ENCODE data around the gene HSPBP1. TPM values are rescaled to one million over a fixed set of nuclear protein-coding genes. Genes with fewer than 3 reads are reported as not detected.

HSPBP1 gene
- total and polyA plus RNA-seq, 4 donors: 19.3 to 62.2 (median 51.7) TPM

DNA sequence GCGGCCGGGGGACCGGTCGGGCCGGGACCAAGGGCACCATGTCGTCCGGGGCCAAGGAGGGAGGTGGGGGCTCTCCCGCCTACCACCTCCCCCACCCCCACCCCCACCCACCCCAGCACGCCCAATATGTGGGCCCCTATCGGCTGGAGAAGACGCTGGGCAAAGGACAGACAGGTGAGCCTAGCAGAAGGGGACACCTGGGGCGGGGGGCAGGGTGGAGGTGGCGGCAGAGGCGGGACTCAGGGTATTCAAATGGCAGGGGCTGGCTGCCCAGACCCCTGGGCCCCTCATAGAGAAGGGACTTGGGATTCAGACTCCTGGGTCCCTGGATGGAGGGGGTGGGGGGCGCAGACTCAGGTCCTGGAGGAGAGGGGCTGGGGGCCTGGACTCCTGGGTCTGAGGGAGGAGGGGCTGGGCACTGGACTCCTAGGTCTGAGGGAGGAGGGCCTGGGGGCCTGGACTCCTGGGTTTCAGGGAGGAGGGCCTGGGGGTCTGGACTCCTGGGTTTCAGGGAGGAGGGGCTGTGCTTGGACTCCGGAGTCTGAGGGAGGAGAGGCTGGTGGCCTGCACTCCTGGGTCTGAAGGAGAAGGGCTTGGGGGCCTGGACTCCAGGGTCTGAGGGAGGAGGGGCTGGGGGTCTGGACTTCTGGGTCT lies 4.6 kb upstream of the HSPBP1 start:
- TF ChIP-seq, protein P1, sequence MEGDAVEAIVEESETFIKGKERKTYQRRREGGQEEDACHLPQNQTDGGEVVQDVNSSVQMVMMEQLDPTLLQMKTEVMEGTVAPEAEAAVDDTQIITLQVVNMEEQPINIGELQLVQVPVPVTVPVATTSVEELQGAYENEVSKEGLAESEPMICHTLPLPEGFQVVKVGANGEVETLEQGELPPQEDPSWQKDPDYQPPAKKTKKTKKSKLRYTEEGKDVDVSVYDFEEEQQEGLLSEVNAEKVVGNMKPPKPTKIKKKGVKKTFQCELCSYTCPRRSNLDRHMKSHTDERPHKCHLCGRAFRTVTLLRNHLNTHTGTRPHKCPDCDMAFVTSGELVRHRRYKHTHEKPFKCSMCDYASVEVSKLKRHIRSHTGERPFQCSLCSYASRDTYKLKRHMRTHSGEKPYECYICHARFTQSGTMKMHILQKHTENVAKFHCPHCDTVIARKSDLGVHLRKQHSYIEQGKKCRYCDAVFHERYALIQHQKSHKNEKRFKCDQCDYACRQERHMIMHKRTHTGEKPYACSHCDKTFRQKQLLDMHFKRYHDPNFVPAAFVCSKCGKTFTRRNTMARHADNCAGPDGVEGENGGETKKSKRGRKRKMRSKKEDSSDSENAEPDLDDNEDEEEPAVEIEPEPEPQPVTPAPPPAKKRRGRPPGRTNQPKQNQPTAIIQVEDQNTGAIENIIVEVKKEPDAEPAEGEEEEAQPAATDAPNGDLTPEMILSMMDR (IDR thresholded peaks at IDR 0.05; ENCODE audit: control extremely low read depth, extremely low read depth): no peak
- DNase-seq: no peak
- Histone ChIP-seq H3K27me3 (ENCODE audit: control insufficient read depth in 3 of 3, insufficient read depth in 3 of 3, low read length in 2 of 3) (no peaks in the 10 kb centered on the region), H3K36me3 (ENCODE audit: control insufficient read depth in 4 of 4, insufficient read depth in 4 of 4, low read length in 4 of 4) (no peaks in the 10 kb centered on the region), H3K4me3 (no peak overlapping the region), H3K9me3 (ENCODE audit: control insufficient read depth in 4 of 4, insufficient read depth in 3 of 4, low read length in 3 of 4) (no peaks in the 10 kb centered on the region), H3K4me1 (ENCODE audit: control insufficient read depth in 5 of 5, insufficient read depth in 5 of 5, low read length in 5 of 5) (peaks cover 0 to 17% (median 4%) of the 10 kb centered on the region in 5 donors), H3K27ac (ENCODE audit: low read depth in 1 of 2, low read length in 1 of 2) (peak overlapping the region in 1 of 2 donors; percentile 27), H3K9ac (ENCODE audit: insufficient read depth in 1 of 2, low read length in 2 of 2) (peak overlapping the region in 1 of 2 donors; percentile 25)
- 32 to 72% methylated on average over 8 to 16 of the region's 16 CpGs for WGBS, 2 donors
- ATAC-seq (ENCODE audit: insufficient read depth, low FRiP score): no peak

DNA sequence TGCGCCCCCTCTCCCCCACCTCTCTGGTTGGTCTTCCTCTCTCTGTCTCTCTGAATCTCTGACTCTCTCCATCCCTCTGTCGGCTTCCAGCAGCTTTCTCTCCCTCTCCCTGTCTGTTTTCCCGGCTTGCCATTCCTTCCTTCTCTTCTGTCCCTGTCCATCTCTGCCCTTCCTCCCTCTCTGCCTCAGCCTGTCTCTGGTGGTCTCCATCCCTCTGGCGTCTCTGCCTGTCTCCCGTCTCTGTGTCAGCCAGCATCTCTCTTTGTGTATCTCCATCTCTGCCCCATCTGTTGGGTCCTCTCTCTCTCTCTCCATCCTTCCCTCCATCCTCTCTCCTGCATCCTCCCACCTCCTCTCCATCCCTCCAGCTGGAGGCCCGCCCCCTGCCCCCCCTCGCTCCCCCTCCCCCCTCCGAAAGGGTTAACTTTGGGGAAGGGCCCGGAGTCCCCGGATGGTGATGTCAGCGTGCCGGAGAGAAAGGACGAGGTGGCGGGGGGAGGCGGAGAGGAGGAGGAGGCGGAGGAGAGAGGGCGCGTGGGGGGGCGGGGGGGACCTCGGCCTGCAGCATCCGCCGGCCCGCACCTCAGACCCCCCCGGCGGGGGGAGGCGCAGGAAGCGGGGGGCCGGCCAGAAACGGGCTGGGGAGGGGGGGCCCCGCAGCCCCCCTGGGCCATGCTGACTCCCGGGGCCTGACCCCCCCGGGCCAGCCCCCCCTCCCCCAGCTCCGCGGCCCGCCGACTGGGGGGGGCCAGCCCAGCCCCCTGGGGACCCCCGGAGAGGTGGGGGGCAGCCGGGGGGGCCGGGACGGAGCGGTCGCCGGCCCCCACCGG lies 3.9 kb upstream of the HSPBP1 start, which contains the start of gene BRSK1:
TSS of gene BRSK1 (plus strand) at position 450 of the 830 bp plus-strand sequence. CDS start 446 bp downstream, outside the sequence.
- Histone ChIP-seq H3K27ac (ENCODE audit: low read depth in 1 of 2, low read length in 1 of 2) (peak within 1 kb of the TSS in 1 of 2 donors; percentile 27), H3K9me3 (ENCODE audit: control insufficient read depth in 4 of 4, insufficient read depth in 3 of 4, low read length in 3 of 4) (no peaks in the 10 kb centered on the region), H3K4me3 (no peak within 1 kb of the TSS), H3K27me3 (ENCODE audit: control insufficient read depth in 3 of 3, insufficient read depth in 3 of 3, low read length in 2 of 3) (no peaks in the 10 kb centered on the region), H3K9ac (ENCODE audit: insufficient read depth in 1 of 2, low read length in 2 of 2) (peak within 1 kb of the TSS; percentile 25 to 26), H3K4me1 (ENCODE audit: control insufficient read depth in 5 of 5, insufficient read depth in 5 of 5, low read length in 5 of 5) (peaks cover 4 to 23% (median 6%) of the 10 kb centered on the region in 5 donors), H3K36me3 (ENCODE audit: control insufficient read depth in 4 of 4, insufficient read depth in 4 of 4, low read length in 4 of 4) (no peaks in the 10 kb centered on the region)
- DNase-seq: peak; percentile 81 to 89 (median 83)
- no peak for ATAC-seq (ENCODE audit: insufficient read depth, low FRiP score)
- 6 to 14% methylated on average over 14 to 41 of the region's 44 CpGs for WGBS, 2 donors
- TF ChIP-seq, protein P1 (IDR thresholded peaks at IDR 0.05; ENCODE audit: control extremely low read depth, extremely low read depth): no peak

DNA sequence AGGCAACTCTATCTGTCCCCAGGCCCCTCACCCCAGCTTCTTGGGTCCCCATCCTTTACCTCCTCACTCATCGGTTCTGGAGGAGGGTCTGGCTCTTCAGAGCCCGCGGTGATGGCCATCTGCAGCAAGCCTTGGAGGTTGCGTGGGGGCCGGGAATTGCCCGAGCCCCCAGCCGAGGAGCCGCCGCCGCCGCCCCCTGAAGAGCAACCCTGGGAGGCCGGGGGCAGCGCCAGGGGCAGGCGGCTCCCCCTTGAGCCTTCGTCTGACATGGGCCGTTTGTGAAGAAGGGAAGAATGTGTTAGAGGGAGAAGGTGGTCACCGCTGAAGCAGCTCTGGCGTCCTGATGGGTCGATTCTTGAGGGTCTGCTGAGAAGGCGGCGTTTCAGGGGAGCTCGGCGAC lies 570 bp downstream of the HSPBP1 start:
- WGBS, 2 donors: 14 to 16% methylated on average over 23 of the region's 23 CpGs
- DNase-seq (no peak), ATAC-seq (ENCODE audit: insufficient read depth, low FRiP score) (no peak)
- Histone ChIP-seq H3K27me3 (ENCODE audit: control insufficient read depth in 3 of 3, insufficient read depth in 3 of 3, low read length in 2 of 3) (no peaks in the 10 kb centered on the region), H3K9me3 (ENCODE audit: control insufficient read depth in 4 of 4, insufficient read depth in 3 of 4, low read length in 3 of 4) (no peaks in the 10 kb centered on the region), H3K9ac (ENCODE audit: insufficient read depth in 1 of 2, low read length in 2 of 2) (peak overlapping the region; percentile 58 to 68), H3K4me1 (ENCODE audit: control insufficient read depth in 5 of 5, insufficient read depth in 5 of 5, low read length in 5 of 5) (peaks cover 4 to 15% (median 6%) of the 10 kb centered on the region in 5 donors), H3K27ac (ENCODE audit: low read depth in 1 of 2, low read length in 1 of 2) (peak overlapping the region; percentile 51 to 82), H3K4me3 (peak overlapping the region; percentile 79), H3K36me3 (ENCODE audit: control insufficient read depth in 4 of 4, insufficient read depth in 4 of 4, low read length in 4 of 4) (peaks cover 0 to 19% (median 5%) of the 10 kb centered on the region in 4 donors)
- TF ChIP-seq, protein P1 (IDR thresholded peaks at IDR 0.05; ENCODE audit: control extremely low read depth, extremely low read depth): no peak
